ENCODE measurements around the gene BPIFB3.
"Not testable (repeated sequence)": the region's sequence is repeated elsewhere in the genome, so short reads cannot be mapped to it uniquely, and the experiment has no call there.

Gene BPIFB3

GRCh38 chr20:33028875-33029274 is 24.8 kb upstream of the BPIFB3 start:
- DNase-seq, result no peak

- no peak for DNase-seq
Measured at GRCh38 chr20:33030076-33030475, 23.6 kb upstream of the BPIFB3 start.

- DNase-seq, result no peak
Measured at GRCh38 chr20:33030569-33030968, 23.1 kb upstream of the BPIFB3 start.

- no peak for DNase-seq
Measured at GRCh38 chr20:33031531-33031930, 22.2 kb upstream of the BPIFB3 start, which contains the start of gene BPIFB6. Gene BPIFB6 (plus strand): TSS chr20:33031648. CDS start chr20:33031648, 0 bp downstream.

GRCh38 chr20:33032555-33032954 is 21.1 kb upstream of the BPIFB3 start:
- DNase-seq, result no peak

GRCh38 chr20:33033381-33033780 is 20.3 kb upstream of the BPIFB3 start:
- DNase-seq, result no peak

- DNase-seq, result no peak
Measured at GRCh38 chr20:33034115-33034514, 19.6 kb upstream of the BPIFB3 start.

GRCh38 chr20:33034901-33035492 is 18.7 kb upstream of the BPIFB3 start:
- no peak for DNase-seq

- no peak for DNase-seq
Measured at GRCh38 chr20:33037456-33037855, 16.2 kb upstream of the BPIFB3 start.

- no peak for DNase-seq
Measured at GRCh38 chr20:33038243-33038642, 15.5 kb upstream of the BPIFB3 start.

GRCh38 chr20:33042430-33042829 is 11.3 kb upstream of the BPIFB3 start:
- no peak for DNase-seq

- DNase-seq, result no peak
Measured at GRCh38 chr20:33042983-33043730, 10.5 kb upstream of the BPIFB3 start.

GRCh38 chr20:33043731-33044181 is 9.9 kb upstream of the BPIFB3 start:
- no peak for DNase-seq

GRCh38 chr20:33045129-33045721 is 8.5 kb upstream of the BPIFB3 start:
- not testable (repeated sequence) for DNase-seq

GRCh38 chr20:33046412-33046811 is 7.3 kb upstream of the BPIFB3 start:
- no peak for DNase-seq

- no peak for DNase-seq
Measured at GRCh38 chr20:33051333-33051732, 2.4 kb upstream of the BPIFB3 start.

GRCh38 chr20:33054381-33054780 is 678 bp downstream of the BPIFB3 start:
- no peak for DNase-seq

- no peak for DNase-seq
Measured at GRCh38 chr20:33054791-33055190, 1.1 kb downstream of the BPIFB3 start.

- DNase-seq, result no peak
Measured at GRCh38 chr20:33059136-33059535, 5.4 kb downstream of the BPIFB3 start.

- no peak for DNase-seq
Measured at GRCh38 chr20:33059741-33060390, 6.2 kb downstream of the BPIFB3 start.

- no peak for DNase-seq
Measured at GRCh38 chr20:33061658-33062028, 7.9 kb downstream of the BPIFB3 start.

GRCh38 chr20:33062105-33062824 is 8.6 kb downstream of the BPIFB3 start:
- DNase-seq, result no peak

GRCh38 chr20:33062825-33063149 is 9.1 kb downstream of the BPIFB3 start:
- no peak for DNase-seq

Measured in stimulated activated CD4-positive, alpha-beta T cell treated with anti-CD3 and anti-CD28 coated beads, Interleukin-15, amount 100 ng/mL, for 24 hours (primary cell).